ENCODE results near the gene SIRT7. TPM values are rescaled to one million over a fixed set of nuclear protein-coding genes. Genes with fewer than 3 reads are reported as not detected.

The SIRT7 gene, protein sequence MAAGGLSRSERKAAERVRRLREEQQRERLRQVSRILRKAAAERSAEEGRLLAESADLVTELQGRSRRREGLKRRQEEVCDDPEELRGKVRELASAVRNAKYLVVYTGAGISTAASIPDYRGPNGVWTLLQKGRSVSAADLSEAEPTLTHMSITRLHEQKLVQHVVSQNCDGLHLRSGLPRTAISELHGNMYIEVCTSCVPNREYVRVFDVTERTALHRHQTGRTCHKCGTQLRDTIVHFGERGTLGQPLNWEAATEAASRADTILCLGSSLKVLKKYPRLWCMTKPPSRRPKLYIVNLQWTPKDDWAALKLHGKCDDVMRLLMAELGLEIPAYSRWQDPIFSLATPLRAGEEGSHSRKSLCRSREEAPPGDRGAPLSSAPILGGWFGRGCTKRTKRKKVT
- total RNA-seq, result 10.6 TPM

DNA sequence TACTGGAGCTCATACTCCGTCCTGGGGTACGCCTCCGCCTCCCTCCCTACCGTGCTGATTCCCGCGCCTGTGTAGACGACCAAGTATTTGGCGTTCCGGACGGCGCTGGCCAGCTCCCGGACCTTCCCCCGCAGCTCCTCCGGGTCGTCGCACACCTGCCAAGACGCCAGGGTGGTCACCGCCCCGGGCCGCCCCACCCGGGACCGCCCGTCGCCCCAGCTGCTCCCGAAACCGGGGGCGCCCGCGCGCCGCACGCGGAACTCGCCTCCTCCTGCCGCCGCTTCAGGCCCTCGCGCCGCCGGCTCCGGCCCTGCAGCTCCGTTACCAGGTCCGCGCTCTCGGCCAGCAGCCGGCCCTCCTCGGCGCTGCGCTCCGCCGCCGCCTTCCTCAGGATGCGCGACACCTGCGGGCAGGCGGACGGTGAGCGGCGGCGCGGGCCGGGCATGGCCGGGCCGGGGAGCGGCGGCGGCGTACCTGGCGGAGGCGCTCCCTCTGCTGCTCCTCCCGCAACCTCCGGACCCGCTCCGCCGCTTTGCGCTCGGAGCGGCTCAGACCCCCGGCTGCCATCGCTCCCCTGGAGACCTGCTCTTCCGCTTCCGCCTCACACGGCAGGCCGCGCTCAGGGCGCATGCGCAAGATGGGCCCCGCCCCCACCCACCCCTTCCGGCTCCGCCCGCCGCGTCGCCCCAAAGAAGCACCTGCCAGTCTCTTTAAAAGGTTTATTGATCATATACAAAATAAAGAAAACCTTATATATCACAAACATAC is at the start of gene SIRT7:
Gene SIRT7, minus strand, starts transcription at position 612 of the 768 bp plus-strand sequence. Its CDS starts 45 bp downstream, at position 567.

DNA sequence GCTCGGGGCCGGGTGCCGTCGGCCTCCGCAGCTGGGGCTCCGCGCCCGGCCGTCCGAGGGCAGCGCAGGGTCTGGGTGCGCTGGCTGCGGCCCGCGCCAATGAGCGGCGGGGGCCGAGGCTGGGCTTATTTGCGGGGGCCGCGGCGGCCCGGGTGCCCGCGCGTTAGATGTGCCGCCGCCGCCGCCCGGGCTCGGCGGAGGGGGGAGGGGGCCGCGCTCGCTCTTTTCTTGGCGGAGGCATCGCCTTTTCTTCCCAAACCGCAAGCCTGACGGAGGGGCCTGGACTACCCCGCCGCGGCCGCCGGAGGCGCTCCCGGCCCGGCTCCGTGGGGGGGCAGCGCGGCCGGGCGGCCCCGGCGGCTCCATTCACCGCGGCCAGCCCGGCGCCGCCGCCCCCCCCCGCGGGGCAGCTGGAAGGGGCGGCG is 43.1 kb upstream of the SIRT7 start, which contains the start of gene NOTUM:
Gene NOTUM, minus strand, starts transcription at position 101 of the 425 bp plus-strand sequence. CDS start 278 bp downstream, outside the sequence.

DNA sequence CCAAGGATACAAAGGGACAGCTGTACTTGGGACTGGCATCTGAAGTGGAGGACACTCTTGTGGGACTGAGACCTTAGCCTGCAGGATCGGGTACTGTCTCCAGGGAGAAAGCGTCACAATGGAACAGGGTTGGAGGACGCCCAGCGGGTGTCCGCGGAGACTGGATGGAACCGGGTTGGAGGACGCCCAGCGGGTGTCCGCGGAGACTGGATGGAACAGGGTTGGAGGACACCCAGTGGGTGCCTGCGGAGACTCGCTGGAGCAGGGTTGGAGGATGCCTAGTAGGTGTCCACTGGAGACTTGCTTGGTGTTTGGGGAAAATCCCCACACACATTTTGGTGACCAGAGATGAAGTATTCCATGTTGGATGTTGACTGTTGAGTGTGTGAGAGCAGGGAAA is 29.2 kb upstream of the SIRT7 start, which contains the start of gene MYADML2:
Gene MYADML2, minus strand, starts transcription at position 45 of the 400 bp plus-strand sequence. CDS start 5,492 bp downstream, outside the sequence.

DNA sequence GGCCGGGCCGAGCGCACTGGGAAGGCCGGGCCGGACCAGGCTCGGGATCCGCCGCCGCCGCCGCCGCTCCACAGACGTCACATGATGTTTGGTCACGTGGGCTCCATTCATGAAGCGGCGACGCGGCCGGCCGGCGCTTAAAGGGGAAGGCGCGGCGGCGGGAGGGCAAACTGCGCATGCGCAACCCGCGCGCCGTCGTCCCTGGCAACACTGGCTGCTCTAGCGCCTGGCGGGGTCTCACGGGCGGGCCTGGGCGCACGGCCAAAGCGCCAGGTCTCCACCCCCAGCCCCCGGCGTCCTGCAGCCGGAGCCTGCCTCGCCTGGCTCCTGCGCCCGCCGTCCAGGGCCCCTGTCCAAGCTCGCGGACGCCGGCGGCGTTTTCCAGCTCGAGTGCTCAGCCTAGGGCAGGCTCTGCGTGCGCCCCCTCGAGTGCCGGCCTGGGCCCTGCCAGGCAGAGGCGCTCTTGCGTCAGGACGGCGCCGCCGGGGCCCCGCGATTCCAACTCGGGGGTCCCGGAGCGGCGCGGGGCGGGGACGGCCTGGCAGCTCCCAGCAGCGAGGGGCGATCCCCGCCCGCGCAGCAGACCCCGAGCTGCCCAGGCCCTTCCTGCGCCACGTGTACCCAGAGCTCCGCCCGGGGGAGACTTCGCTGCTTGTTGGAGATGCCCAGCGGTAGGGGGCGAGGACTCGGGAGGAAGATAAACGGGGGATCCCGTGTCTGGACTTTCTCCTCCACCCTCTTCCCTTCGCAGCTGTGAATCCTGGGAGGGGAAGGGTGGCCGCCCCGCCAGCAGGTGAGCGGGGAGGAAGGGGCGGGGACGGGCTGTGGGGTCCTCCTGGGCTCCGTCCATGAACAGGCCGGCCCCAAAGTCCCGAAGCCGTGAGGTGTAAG is 9.9 kb upstream of the SIRT7 start, which contains the start of gene MAFG:
Gene MAFG, minus strand, starts transcription at position 83 of the 891 bp plus-strand sequence. CDS start 4,550 bp downstream, outside the sequence.

DNA sequence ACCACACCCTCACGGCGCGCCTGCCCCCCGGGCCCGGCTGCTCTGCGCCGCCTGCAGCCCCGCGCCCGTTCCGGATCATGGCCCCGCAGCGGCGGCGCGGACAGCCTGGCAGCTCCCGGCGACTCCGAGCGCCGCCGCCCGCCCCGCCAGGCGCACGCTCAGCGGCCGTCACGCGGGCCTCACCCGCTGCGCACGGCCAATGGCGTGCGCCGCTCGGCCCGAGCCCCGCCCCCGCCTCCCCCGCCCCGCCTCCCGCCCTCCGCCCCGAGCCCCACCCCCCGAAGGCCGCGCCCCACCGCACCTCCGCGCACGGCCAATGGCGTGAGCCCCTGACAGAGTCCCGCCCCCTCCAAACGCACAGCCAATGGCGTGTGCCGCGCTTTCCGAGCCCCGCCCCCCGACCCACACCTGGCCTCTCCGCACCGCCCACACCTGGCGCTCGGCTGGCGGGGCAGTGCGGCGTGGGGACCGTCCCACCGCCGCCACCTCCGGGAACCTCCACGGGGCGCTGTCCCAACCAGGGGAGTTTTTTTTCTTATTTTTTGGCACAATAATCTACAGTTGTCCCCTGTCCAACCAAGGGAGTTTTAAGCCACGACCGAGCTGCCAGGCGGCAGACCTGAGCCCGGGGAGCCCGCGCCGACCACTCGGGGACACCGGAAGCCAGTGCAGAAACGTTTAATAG is 6.6 kb downstream of the SIRT7 start, which contains the start of gene PCYT2:
Gene PCYT2, minus strand, starts transcription at position 123 of the 685 bp plus-strand sequence. Its CDS starts 44 bp downstream, at position 79.

DNA sequence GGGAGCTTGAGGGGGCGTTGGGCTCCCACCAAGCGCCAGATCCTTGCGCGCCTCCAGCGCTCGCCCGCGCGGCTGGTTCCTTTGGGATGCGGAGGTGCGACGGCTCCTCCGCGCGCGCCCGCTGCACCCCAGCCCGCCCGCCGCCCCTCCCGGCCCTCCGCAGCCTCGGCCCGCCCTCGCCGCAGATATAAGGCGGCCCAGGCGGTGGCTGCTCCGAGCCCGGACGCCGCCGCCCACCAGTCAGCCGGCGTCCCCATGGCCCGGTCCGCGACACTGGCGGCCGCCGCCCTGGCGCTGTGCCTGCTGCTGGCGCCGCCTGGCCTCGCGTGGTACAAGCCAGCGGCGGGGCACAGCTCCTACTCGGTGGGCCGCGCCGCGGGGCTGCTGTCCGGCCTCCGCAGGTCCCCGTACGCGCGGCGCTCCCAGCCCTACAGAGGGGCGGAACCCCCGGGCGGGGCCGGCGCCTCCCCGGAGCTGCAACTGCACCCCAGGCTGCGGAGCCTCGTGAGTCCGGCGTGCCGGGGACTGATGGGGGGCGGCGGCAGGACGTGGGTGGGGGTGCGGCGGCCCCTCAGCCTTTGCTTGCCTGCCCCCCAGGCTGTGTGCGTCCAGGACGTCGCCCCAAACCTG is 15.8 kb downstream of the SIRT7 start, which contains the start of gene NPB:
Gene NPB, plus strand, starts transcription at position 216 of the 630 bp plus-strand sequence. Its CDS starts 40 bp downstream, at position 256.

DNA sequence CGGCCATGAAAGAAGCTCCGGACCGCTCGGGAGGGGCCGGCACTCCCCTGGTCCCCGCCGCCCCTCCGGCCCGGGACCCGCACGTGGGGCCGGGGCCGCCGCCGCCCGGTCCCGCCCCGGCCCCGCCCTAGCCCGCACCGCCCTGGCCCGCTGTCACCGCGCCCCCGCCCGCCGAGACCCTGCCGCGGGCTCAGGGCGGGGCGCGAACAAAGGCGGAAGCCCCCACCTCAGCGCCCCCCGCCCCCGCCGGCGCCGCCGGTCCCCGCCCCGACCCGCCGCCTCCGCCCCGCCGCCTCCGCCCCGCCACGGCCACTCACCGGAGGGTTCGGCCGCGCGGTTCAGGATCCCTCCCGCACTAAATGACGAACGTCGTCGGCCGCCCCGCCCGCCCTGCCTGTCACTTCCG is 47.0 kb downstream of the SIRT7 start, which contains the start of gene ARHGDIA:
Gene ARHGDIA, minus strand, starts transcription at position 357 of the 406 bp plus-strand sequence. CDS start 1,407 bp downstream, outside the sequence.

Other genes starting within 250 kb of the SIRT7 start
- 56.7 TPM for gene ARL16, start 234.4 kb downstream of the SIRT7 start, total RNA-seq
- 82.9 TPM for gene HGS, start 234.2 kb downstream of the SIRT7 start, total RNA-seq
- 23.5 TPM for gene MRPL12, start 214.8 kb downstream of the SIRT7 start, total RNA-seq
- 15.3 TPM for gene SLC25A10, start 205.9 kb downstream of the SIRT7 start, total RNA-seq
- 14.0 TPM for gene GCGR, start 114.0 kb downstream of the SIRT7 start, total RNA-seq
- gene MCRIP1, start 84.9 kb downstream of the SIRT7 start, total RNA-seq, result 95.2 TPM
- gene PPP1R27, start 83.1 kb downstream of the SIRT7 start, total RNA-seq, result 5.7 TPM
- 276 TPM for gene P4HB, start 57.6 kb downstream of the SIRT7 start, total RNA-seq
- 113 TPM for gene ARHGDIA, start 46.8 kb downstream of the SIRT7 start, total RNA-seq
- 61.4 TPM for gene ALYREF, start 26.6 kb downstream of the SIRT7 start, total RNA-seq
- 75.0 TPM for gene ANAPC11, start 26.5 kb downstream of the SIRT7 start, total RNA-seq
- gene NPB, start 15.9 kb downstream of the SIRT7 start, total RNA-seq, result 1.3 TPM
- gene PCYT2, start 6.8 kb downstream of the SIRT7 start, total RNA-seq, result 28.9 TPM
- gene MAFG, start 9.6 kb upstream of the SIRT7 start, total RNA-seq, result 12.2 TPM
- gene PYCR1, start 19.1 kb upstream of the SIRT7 start, total RNA-seq, result 27.0 TPM
- gene MYADML2, start 29.1 kb upstream of the SIRT7 start, total RNA-seq, result 8.3 TPM
- gene NOTUM, start 43.0 kb upstream of the SIRT7 start, total RNA-seq, result 2.6 TPM
- gene ASPSCR1, start 59.5 kb upstream of the SIRT7 start, total RNA-seq, result 43.7 TPM
- 29.4 TPM for gene CENPX, start 104.7 kb upstream of the SIRT7 start, total RNA-seq
- gene LRRC45, start 105.1 kb upstream of the SIRT7 start, total RNA-seq, result 10.9 TPM
- gene RAC3, start 113.5 kb upstream of the SIRT7 start, total RNA-seq, result 11.0 TPM
- gene DCXR, start 119.5 kb upstream of the SIRT7 start, total RNA-seq, result 51.6 TPM
- gene RFNG, start 133.6 kb upstream of the SIRT7 start, total RNA-seq, result 55.4 TPM
- 112 TPM for gene GPS1, start 133.7 kb upstream of the SIRT7 start, total RNA-seq
- 57.0 TPM for gene DUS1L, start 147.6 kb upstream of the SIRT7 start, total RNA-seq
- 50.2 TPM for gene FASN, start 180.1 kb upstream of the SIRT7 start, total RNA-seq

Data from metanephros (tissue), 1 donor.